K562 (cell line): ENCODE measurements around the gene UIMC1. TPM values are rescaled to one million over a fixed set of nuclear protein-coding genes. Genes with fewer than 3 reads are reported as not detected.

Experiments used
- DPF2 ChIP-seq: fragments of 450-650 bp; IDR thresholded peaks from 2 replicates; pipeline ENCODE4 v1.6.1; 2016
- ETV6 ChIP-seq, 3 experiments: fragments of 150-350 bp in 1 of 3; sonication (generic) in 1 of 3; formaldehyde crosslinking in 1 of 3; IDR thresholded peaks; 2 replicates each; pipeline versions ENCODE4 v1.6.1 to v1.8.0; 2014 to 2022; ENCODE audit warnings: borderline replicate concordance in 2 of 3, low read depth in 2 of 3, antibody characterized with exemption in 1 of 3, low read length in 1 of 3, mild to moderate bottlenecking in 1 of 3, missing genetic modification reagents in 1 of 3
- EZH2 ChIP-seq: IDR thresholded peaks from 2 replicates; pipeline ENCODE4 v1.6.1; 2012; ENCODE audit warnings: low read depth, mild to moderate bottlenecking, inconsistent platforms, low read length, borderline replicate concordance
- FOSL1 ChIP-seq: fragments of 200-800 bp; sonication (Bioruptor generic); conservative IDR thresholded peaks from 2 replicates; pipeline ENCODE4 v1.6.1; 2016; ENCODE audit warnings: missing genetic modification characterization, missing compliant biosample characterization
- HDAC1 ChIP-seq, 2 experiments: fragments of 450-650 bp; IDR thresholded peaks; 2 replicates each; pipeline ENCODE4 v1.6.1; 2016 to 2017; ENCODE audit warnings: inconsistent platforms in 1 of 2, mild to moderate bottlenecking in 1 of 2, moderate library complexity in 1 of 2
- HDAC3 ChIP-seq: fragments of 450-650 bp; IDR thresholded peaks from 2 replicates; pipeline ENCODE4 v1.6.1; 2018; ENCODE audit warnings: borderline replicate concordance, mild to moderate bottlenecking, moderate library complexity; ENCODE audit not compliant: partially characterized antibody
- JUN ChIP-seq, 2 experiments: sonication (generic) in 1 of 2; formaldehyde crosslinking in 1 of 2; IDR thresholded peaks; 2 replicates each; pipeline versions ENCODE4 v1.6.1 to v1.8.0; 2012 to 2022; ENCODE audit warnings: borderline replicate concordance in 2 of 2, mild to moderate bottlenecking in 2 of 2, improper control_type of control experiment in 1 of 2, low read depth in 1 of 2, low read length in 1 of 2, missing genetic modification reagents in 1 of 2
- MAFG ChIP-seq: fragments of 450-650 bp; conservative IDR thresholded peaks from 2 replicates; pipeline ENCODE4 v1.6.1; 2016; ENCODE audit warnings: missing genetic modification characterization, missing compliant biosample characterization
- MTA1 ChIP-seq: fragments of 450-650 bp; IDR thresholded peaks from 2 replicates; pipeline ENCODE4 v1.6.1; 2017; ENCODE audit warnings: borderline replicate concordance
- NCOA1 ChIP-seq: fragments of 450-650 bp; IDR thresholded peaks from 2 replicates; pipeline ENCODE4 v1.6.1; 2016; ENCODE audit warnings: low read depth
- PHF20 ChIP-seq: fragments of 450-650 bp; IDR thresholded peaks from 2 replicates; pipeline ENCODE4 v1.6.1; 2018; ENCODE audit not compliant: partially characterized antibody
- SMARCA4 ChIP-seq: fragments of 450-650 bp; IDR thresholded peaks from 2 replicates; pipeline ENCODE4 v1.6.1; 2016
- SMARCA5 ChIP-seq: fragments of 450-650 bp; IDR thresholded peaks from 2 replicates; pipeline ENCODE4 v1.6.1; 2016
- SMARCC2 ChIP-seq: fragments of 450-650 bp; IDR thresholded peaks from 2 replicates; pipeline ENCODE4 v1.6.1; 2017; ENCODE audit warnings: antibody characterized with exemption, moderate library complexity, mild to moderate bottlenecking, low read depth
- SMARCE1 ChIP-seq: fragments of 450-650 bp; IDR thresholded peaks from 2 replicates; pipeline ENCODE4 v1.7.1; 2016; ENCODE audit warnings: mild to moderate bottlenecking
- TARDBP ChIP-seq: fragments of 450-650 bp; IDR thresholded peaks from 2 replicates; pipeline ENCODE4 v1.6.1; 2016
- ZNF764 ChIP-seq: fragments of 250-450 bp; sonication (Bioruptor Pico); IDR thresholded peaks from 2 replicates; pipeline ENCODE4 v1.4.0; 2020; ENCODE audit warnings: low read depth, mild to moderate bottlenecking, moderate library complexity
- ZNF766 ChIP-seq: fragments of 200-800 bp; sonication (Bioruptor generic); conservative IDR thresholded peaks from 2 replicates; pipeline ENCODE4 v1.6.1; 2016; ENCODE audit warnings: missing genetic modification characterization, missing compliant biosample characterization
- ZNF780A ChIP-seq: fragments of 250-450 bp; sonication (Bioruptor Pico); IDR thresholded peaks from 2 replicates; pipeline ENCODE4 v1.5.0; 2021; ENCODE audit warnings: mild to moderate bottlenecking
- polyA plus RNA-seq, 8 experiments: library from polyadenylated mRNA; depleted of rRNA in 4 of 8; stranded (reverse) in 5 of 8; unstranded in 3 of 8; fragments of >200 nt; fragmentation: Nextera tagmentation in 2 of 8; fragmentation: Illumina TruSeq in 1 of 8; extraction: Ambion mirVana in 2 of 8; extraction: Trizol in 1 of 8; gene quantifications; 2 replicates each; pipeline versions ENCODE4 v1.2.1 to v1.2.3, GENCODE V29; 2011 to 2014; ENCODE audit warnings: inconsistent platforms in 1 of 8, missing spikeins in 1 of 8
- total RNA-seq, 7 experiments: library from RNA; depleted of rRNA in 6 of 7; stranded (reverse); fragments of >200 nt in 6 of 7; fragmentation: Illumina TruSeq in 2 of 7; extraction: Trizol in 2 of 7; gene quantifications; 2 replicates each; pipeline versions ENCODE4 v1.2.1 to v1.2.3, GENCODE V29; 2011 to 2021; ENCODE audit warnings: low replicate concordance in 1 of 7
- TF ChIP-seq, protein P1 (sequence below): fragments of 250-450 bp; sonication (Bioruptor Pico); IDR thresholded peaks from 2 replicates; pipeline ENCODE4 v1.5.0; 2021; ENCODE audit warnings: mild to moderate bottlenecking, borderline replicate concordance
- TF ChIP-seq, protein P2 (sequence below): fragments of 250-450 bp; sonication (Bioruptor Pico); IDR thresholded peaks from 2 replicates; pipeline ENCODE4 v1.5.0; 2021
- TF ChIP-seq, protein P3 (sequence below): sonication (generic); IDR thresholded peaks from 2 replicates; pipeline ENCODE4 v1.6.1; 2016
- TF ChIP-seq, protein P4 (sequence below), 2 experiments: fragments of 450-650 bp in 1 of 2; sonication (generic) in 1 of 2; formaldehyde crosslinking in 1 of 2; IDR thresholded peaks in 1 of 2; conservative IDR thresholded peaks in 1 of 2; 2 replicates each; pipeline versions ENCODE4 v1.6.1 to v1.8.1; 2016 to 2023; ENCODE audit warnings: mild to moderate bottlenecking in 2 of 2, moderate library complexity in 2 of 2, inconsistent platforms in 1 of 2, missing genetic modification reagents in 1 of 2

Gene UIMC1
- total and polyA plus RNA-seq, 9 of the 15 experiments (the other 6 are each of a cell fraction or from before 2014, with no cell fraction given) = 14.9 to 51.7 (median 36.8) TPM

DNA sequence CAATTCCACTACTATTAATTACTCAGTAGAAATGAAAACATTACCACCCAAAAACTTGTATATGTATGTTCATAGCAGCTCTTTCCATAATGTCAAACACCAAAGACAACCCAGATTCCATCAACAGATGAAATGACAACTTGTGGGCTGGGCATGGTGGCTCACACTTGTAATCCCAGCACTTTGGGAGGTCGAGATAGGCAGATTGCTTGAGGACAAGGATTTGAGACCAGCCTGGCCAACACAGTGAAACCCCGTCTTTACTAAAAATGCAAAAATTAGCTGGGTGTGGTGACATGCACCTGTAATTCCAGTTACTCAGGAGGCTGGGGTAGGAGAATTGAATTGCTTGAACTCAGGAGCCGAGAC lies 11.5 kb downstream of the UIMC1 start (continued):
- TF ChIP-seq, protein P1, sequence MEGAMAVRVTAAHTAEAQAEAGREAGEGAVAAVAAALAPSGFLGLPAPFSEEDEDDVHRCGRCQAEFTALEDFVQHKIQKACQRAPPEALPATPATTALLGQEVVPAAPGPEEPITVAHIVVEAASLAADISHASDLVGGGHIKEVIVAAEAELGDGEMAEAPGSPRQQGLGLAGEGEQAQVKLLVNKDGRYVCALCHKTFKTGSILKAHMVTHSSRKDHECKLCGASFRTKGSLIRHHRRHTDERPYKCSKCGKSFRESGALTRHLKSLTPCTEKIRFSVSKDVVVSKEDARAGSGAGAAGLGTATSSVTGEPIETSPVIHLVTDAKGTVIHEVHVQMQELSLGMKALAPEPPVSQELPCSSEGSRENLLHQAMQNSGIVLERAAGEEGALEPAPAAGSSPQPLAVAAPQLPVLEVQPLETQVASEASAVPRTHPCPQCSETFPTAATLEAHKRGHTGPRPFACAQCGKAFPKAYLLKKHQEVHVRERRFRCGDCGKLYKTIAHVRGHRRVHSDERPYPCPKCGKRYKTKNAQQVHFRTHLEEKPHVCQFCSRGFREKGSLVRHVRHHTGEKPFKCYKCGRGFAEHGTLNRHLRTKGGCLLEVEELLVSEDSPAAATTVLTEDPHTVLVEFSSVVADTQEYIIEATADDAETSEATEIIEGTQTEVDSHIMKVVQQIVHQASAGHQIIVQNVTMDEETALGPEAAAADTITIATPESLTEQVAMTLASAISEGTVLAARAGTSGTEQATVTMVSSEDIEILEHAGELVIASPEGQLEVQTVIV (CRISPR knock-in tag) = no peak
- TF ChIP-seq ZNF764 (CRISPR knock-in tag) (no peak), ZNF780A (no peak), EZH2 (no peak), DPF2 (peak; percentile 93), SMARCA5 (peak; percentile 56; the same call in 1 of the 2 replicates), MTA1 (no peak; the same call in 1 of the 2 replicates), NCOA1 (no peak), FOSL1 (tag) (peak; percentile 82), JUN (IDR thresholded peaks at IDR 0.05; ENCODE audit: borderline replicate concordance, low read depth, low read length) (no peak), JUN (CRISPR knock-in tag; IDR thresholded peaks at IDR 0.05; ENCODE audit: borderline replicate concordance) (0 out of 2 replicates have a peak, but pooled peaks have one; percentile 5), SMARCA4 (peak; percentile 75), SMARCE1 (peak; percentile 83), PHF20 (no peak), MAFG (tag) (0 out of 2 replicates have a peak, but pooled peaks have one; percentile 1), ETV6 (IDR thresholded peaks at IDR 0.05; ENCODE audit: borderline replicate concordance in 1 of 2, low read depth in 2 of 2, low read length in 1 of 2) (0 out of 4 replicates have a peak, but pooled peaks of 1 of the 2 experiments have one; percentile 28), ETV6 (CRISPR knock-in tag; IDR thresholded peaks at IDR 0.05; ENCODE audit: borderline replicate concordance) (no peak), TARDBP (no peak), ZNF766 (CRISPR knock-in tag) (0 out of 2 replicates have a peak, but pooled peaks have one; percentile 3), HDAC3 (peak; percentile 1), HDAC1 (IDR thresholded peaks at IDR 0.05) (peak in 1 of 2 experiments; percentile 38; a peak in 1 of 4 replicates), SMARCC2 (0 out of 2 replicates have a peak, but pooled peaks have one; percentile 65)
- TF ChIP-seq, protein P2, sequence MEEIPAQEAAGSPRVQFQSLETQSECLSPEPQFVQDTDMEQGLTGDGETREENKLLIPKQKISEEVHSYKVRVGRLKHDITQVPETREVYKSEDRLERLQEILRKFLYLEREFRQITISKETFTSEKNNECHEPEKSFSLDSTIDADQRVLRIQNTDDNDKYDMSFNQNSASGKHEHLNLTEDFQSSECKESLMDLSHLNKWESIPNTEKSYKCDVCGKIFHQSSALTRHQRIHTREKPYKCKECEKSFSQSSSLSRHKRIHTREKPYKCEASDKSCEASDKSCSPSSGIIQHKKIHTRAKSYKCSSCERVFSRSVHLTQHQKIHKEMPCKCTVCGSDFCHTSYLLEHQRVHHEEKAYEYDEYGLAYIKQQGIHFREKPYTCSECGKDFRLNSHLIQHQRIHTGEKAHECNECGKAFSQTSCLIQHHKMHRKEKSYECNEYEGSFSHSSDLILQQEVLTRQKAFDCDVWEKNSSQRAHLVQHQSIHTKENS (CRISPR knock-in tag) = no peak
- TF ChIP-seq, protein P3, sequence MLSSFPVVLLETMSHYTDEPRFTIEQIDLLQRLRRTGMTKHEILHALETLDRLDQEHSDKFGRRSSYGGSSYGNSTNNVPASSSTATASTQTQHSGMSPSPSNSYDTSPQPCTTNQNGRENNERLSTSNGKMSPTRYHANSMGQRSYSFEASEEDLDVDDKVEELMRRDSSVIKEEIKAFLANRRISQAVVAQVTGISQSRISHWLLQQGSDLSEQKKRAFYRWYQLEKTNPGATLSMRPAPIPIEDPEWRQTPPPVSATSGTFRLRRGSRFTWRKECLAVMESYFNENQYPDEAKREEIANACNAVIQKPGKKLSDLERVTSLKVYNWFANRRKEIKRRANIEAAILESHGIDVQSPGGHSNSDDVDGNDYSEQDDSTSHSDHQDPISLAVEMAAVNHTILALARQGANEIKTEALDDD = peak; percentile 48
- TF ChIP-seq, protein P4, sequence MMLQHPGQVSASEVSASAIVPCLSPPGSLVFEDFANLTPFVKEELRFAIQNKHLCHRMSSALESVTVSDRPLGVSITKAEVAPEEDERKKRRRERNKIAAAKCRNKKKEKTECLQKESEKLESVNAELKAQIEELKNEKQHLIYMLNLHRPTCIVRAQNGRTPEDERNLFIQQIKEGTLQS (IDR thresholded peaks at IDR 0.05) = peak; percentile 53; the same call in 1 of the 2 replicates
- TF ChIP-seq, protein P4 (CRISPR knock-in tag; conservative IDR thresholded peaks at IDR 0.05) = peak; percentile 51
